H9 (cell line): ENCODE data around the gene SEMA5A. TPM values are rescaled to one million over a fixed set of nuclear protein-coding genes. Genes with fewer than 3 reads are reported as not detected.

Experiments
- DNase-seq: peaks from one replicate; pipeline ENCODE4 v3.0.0-alpha.2; 2017
- H2AFZ ChIP-seq: one replicate; pipeline ENCODE4 v1.6.1; 2013; ENCODE audit warnings: mild to moderate bottlenecking, low read length, control low read depth, moderate library complexity
- H2AK5ac ChIP-seq: 2 replicates; pipeline ENCODE4 v1.6.1; 2013; ENCODE audit warnings: low read length, control low read depth, mixed read lengths; ENCODE audit not compliant: insufficient read length
- H2BK120ac ChIP-seq: one replicate; pipeline ENCODE4 v1.6.1; 2013; ENCODE audit warnings: low read depth, mild to moderate bottlenecking, low read length, control low read depth, inconsistent platforms; ENCODE audit not compliant: poor library complexity, severe bottlenecking
- H2BK12ac ChIP-seq: 2 replicates; pipeline ENCODE4 v1.6.1; 2013; ENCODE audit warnings: low read length, control low read depth, mixed read lengths, low read depth; ENCODE audit not compliant: insufficient read length
- H2BK15ac ChIP-seq: 2 replicates; pipeline ENCODE4 v1.6.1; 2013; ENCODE audit warnings: low read depth, low read length, control low read depth
- H2BK20ac ChIP-seq: one replicate; pipeline ENCODE4 v1.6.1; 2013; ENCODE audit warnings: low read depth, mild to moderate bottlenecking, low read length, control low read depth, inconsistent platforms; ENCODE audit not compliant: poor library complexity, severe bottlenecking
- H2BK5ac ChIP-seq: 2 replicates; pipeline ENCODE4 v1.6.1; 2013; ENCODE audit warnings: low read length, control low read depth, mixed read lengths; ENCODE audit not compliant: insufficient read length
- H3K14ac ChIP-seq: 2 replicates; pipeline ENCODE4 v1.6.1; 2013; ENCODE audit warnings: low read length, control low read depth; ENCODE audit not compliant: insufficient read depth
- H3K18ac ChIP-seq: 2 replicates; pipeline ENCODE4 v1.6.1; 2013; ENCODE audit warnings: low read depth, mild to moderate bottlenecking, mixed read lengths, low read length, control low read depth; ENCODE audit not compliant: insufficient read length
- H3K23ac ChIP-seq: 2 replicates; pipeline ENCODE4 v1.6.1; 2013; ENCODE audit warnings: low read length, control low read depth, mixed read lengths, low read depth; ENCODE audit not compliant: insufficient read length
- H3K23me2 ChIP-seq: 2 replicates; pipeline ENCODE4 v1.6.1; 2013; ENCODE audit warnings: low read depth, mild to moderate bottlenecking, mixed read lengths, low read length, control low read depth; ENCODE audit not compliant: insufficient read length, poor library complexity, severe bottlenecking
- H3K27ac ChIP-seq: 2 replicates; pipeline ENCODE4 v1.5.1; 2013; ENCODE audit warnings: low read length, control low read depth, mixed read lengths, low read depth; ENCODE audit not compliant: insufficient read length
- H3K27me3 ChIP-seq: 2 replicates; pipeline ENCODE4 v1.6.1; 2013; ENCODE audit warnings: low read length, control low read depth, inconsistent platforms; ENCODE audit not compliant: insufficient read depth
- H3K4ac ChIP-seq: 2 replicates; pipeline ENCODE4 v1.6.1; 2013; ENCODE audit warnings: low read depth, mild to moderate bottlenecking, control low read depth, inconsistent platforms, low read length, moderate library complexity
- H3K4me1 ChIP-seq: 2 replicates; pipeline ENCODE4 v1.6.1; 2013; ENCODE audit warnings: low read length, control low read depth, inconsistent platforms; ENCODE audit not compliant: insufficient read depth
- H3K4me2 ChIP-seq: 2 replicates; pipeline ENCODE4 v1.6.1; 2013; ENCODE audit warnings: low read length, control low read depth, mixed read lengths; ENCODE audit not compliant: insufficient read length, insufficient read depth
- H3K56ac ChIP-seq: 2 replicates; pipeline ENCODE4 v1.6.1; 2013; ENCODE audit warnings: low read depth, mild to moderate bottlenecking, mixed read lengths, low read length, control low read depth; ENCODE audit not compliant: insufficient read length
- H3K79me1 ChIP-seq: 2 replicates; pipeline ENCODE4 v1.6.1; 2013; ENCODE audit warnings: low read depth, mild to moderate bottlenecking, moderate library complexity, low read length, control low read depth, inconsistent platforms; ENCODE audit not compliant: insufficient read depth, poor library complexity, severe bottlenecking
- H3K79me2 ChIP-seq: 2 replicates; pipeline ENCODE4 v1.6.1; 2013; ENCODE audit warnings: low read length, control low read depth, inconsistent platforms; ENCODE audit not compliant: insufficient read depth
- H3K9ac ChIP-seq: 2 replicates; pipeline ENCODE4 v1.6.1; 2013; ENCODE audit warnings: low read length, control low read depth, mixed read lengths; ENCODE audit not compliant: insufficient read length; ENCODE audit errors: extremely low read depth
- H3K9me3 ChIP-seq: one replicate; pipeline ENCODE4 v1.6.1; 2013; ENCODE audit warnings: low read depth, low read length, inconsistent platforms; ENCODE audit not compliant: control insufficient read depth
- H3T11ph ChIP-seq: one replicate; pipeline ENCODE4 v1.6.1; 2013; ENCODE audit warnings: mild to moderate bottlenecking, low read length, control low read depth, inconsistent platforms
- H4K20me1 ChIP-seq: one replicate; pipeline ENCODE4 v1.6.1; 2013; ENCODE audit not compliant: control insufficient read depth, insufficient read length, insufficient read depth
- H4K5ac ChIP-seq: 2 replicates; pipeline ENCODE4 v1.6.1; 2013; ENCODE audit warnings: low read depth, mild to moderate bottlenecking, mixed read lengths, low read length, control low read depth; ENCODE audit not compliant: insufficient read length
- H4K8ac ChIP-seq: replicated peaks from 2 replicates; pipeline ENCODE4 v1.6.1; 2013; ENCODE audit warnings: low read length, control low read depth, mixed read lengths, low read depth; ENCODE audit not compliant: insufficient read length
- H4K91ac ChIP-seq: 2 replicates; pipeline ENCODE4 v1.6.1; 2013; ENCODE audit warnings: low read depth, mild to moderate bottlenecking, moderate library complexity, mixed read lengths, low read length, control low read depth; ENCODE audit not compliant: insufficient read length
- H3K27ac Mint-ChIP-seq, 3 experiments: 2 replicates in 2 of 3; 3 replicates in 1 of 3; pipeline ENCODE4 v1.8.0; 2020 to 2021; ENCODE audit warnings: mixed read lengths in 3 of 3, mild to moderate bottlenecking in 1 of 3, moderate library complexity in 1 of 3
- H3K27me3 Mint-ChIP-seq: 2 replicates; pipeline ENCODE4 v1.8.0; 2021; ENCODE audit warnings: low read depth, mild to moderate bottlenecking, moderate library complexity, mixed read lengths
- H3K36me3 Mint-ChIP-seq, 3 experiments: 2 replicates in 2 of 3; 3 replicates in 1 of 3; pipeline ENCODE4 v1.8.0; 2020 to 2021; ENCODE audit warnings: low read depth in 3 of 3, mixed read lengths in 3 of 3; ENCODE audit not compliant: insufficient read depth in 1 of 3
- H3K4me1 Mint-ChIP-seq, 2 experiments: 2 replicates each; pipeline ENCODE4 v1.8.0; 2020; ENCODE audit warnings: mixed read lengths in 2 of 2
- H3K4me3 Mint-ChIP-seq, 2 experiments: 2 replicates in 1 of 2; 3 replicates in 1 of 2; pipeline ENCODE4 v1.8.0; 2020 to 2021; ENCODE audit warnings: mild to moderate bottlenecking in 2 of 2, mixed read lengths in 2 of 2, moderate library complexity in 1 of 2
- H3K9me3 Mint-ChIP-seq, 2 experiments: 2 replicates in 1 of 2; 3 replicates in 1 of 2; pipeline ENCODE4 v1.8.0; 2020; ENCODE audit warnings: mild to moderate bottlenecking in 2 of 2, mixed read lengths in 2 of 2, moderate library complexity in 1 of 2
- CTCF ChIP-seq: fragments of 200-600 bp; sonication (generic); conservative IDR thresholded peaks from 3 replicates; pipeline ENCODE4 v1.8.0; 2021; ENCODE audit warnings: antibody characterized with exemption, mild to moderate bottlenecking
- WGBS: extraction: QIAGEN DNeasy Blood & Tissue Kit; methylation state at CpG from one replicate; pipeline ENCODE4 v1.1.7; 2013; ENCODE audit warnings: missing lambda C conversion rate, low lambda C conversion rate, mixed read lengths; ENCODE audit not compliant: insufficient read length; ENCODE audit errors: extremely low coverage; 5-methylcytosine and 5-hydroxymethylcytosine counted together
- total RNA-seq: library from RNA; stranded (reverse); gene quantifications from 2 replicates; pipeline ENCODE4 v1.2.1, GENCODE V29; 2021

The SEMA5A gene
- total RNA-seq, 1 experiment from 2014 or later = 4.3 TPM

DNA sequence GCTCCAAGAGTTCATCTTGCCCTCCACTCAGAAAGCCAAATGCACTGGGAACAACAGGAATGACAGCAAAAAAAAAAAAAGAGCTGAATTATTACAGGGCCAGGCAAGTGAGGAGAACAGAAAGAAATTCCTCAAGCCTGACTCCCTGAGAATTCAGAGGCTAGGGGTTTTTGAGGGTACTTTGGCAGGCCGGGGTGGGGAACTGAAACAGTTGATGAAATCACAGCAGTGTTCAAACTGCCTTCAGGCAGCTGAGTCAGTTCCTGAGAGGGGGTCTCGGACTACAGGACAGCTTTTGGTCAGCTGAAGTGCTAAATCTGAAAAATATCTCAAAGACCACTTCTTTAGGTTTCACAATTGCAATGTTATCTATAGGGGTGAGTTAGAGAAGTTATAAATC lies 419.4 kb downstream of the SEMA5A start:
- H3K14ac ChIP-seq = no peak overlapping the region
- H3K4me3 Mint-ChIP-seq = no peak overlapping the region
- H3K79me1 ChIP-seq = no peaks in the 10 kb centered on the region
- H3K27me3 ChIP-seq = no peaks in the 10 kb centered on the region
- no peak overlapping the region for H3K56ac ChIP-seq
- WGBS = no CpG with 5 or more reads among the region's 2 CpGs
- no peak for TF ChIP-seq CTCF
- H2BK20ac ChIP-seq = no peak overlapping the region
- H4K5ac ChIP-seq = no peak overlapping the region
- no peak overlapping the region for H3K23ac ChIP-seq
- H3K9ac ChIP-seq = no peak overlapping the region
- H2AK5ac ChIP-seq = no peak overlapping the region
- H3K4me2 ChIP-seq = no peak overlapping the region
- H3K27ac Mint-ChIP-seq = no peak overlapping the region
- no peaks in the 10 kb centered on the region for H3K79me2 ChIP-seq
- H3K23me2 ChIP-seq = no peaks in the 10 kb centered on the region
- H3K36me3 Mint-ChIP-seq = peaks cover 0 to 2% (median 0%) of the 10 kb centered on the region in 3 experiments; a peak in 2 of 7 replicates
- H3K9me3 ChIP-seq = no peaks in the 10 kb centered on the region
- no peaks in the 10 kb centered on the region for H3K27me3 Mint-ChIP-seq
- H4K8ac ChIP-seq = no peak overlapping the region
- H4K91ac ChIP-seq = no peak overlapping the region
- no peak for DNase-seq
- no peak overlapping the region for H3K18ac ChIP-seq
- H3K4me1 ChIP-seq = no peaks in the 10 kb centered on the region
- no peak overlapping the region for H2BK5ac ChIP-seq
- H3K4me1 Mint-ChIP-seq = no peaks in the 10 kb centered on the region
- no peak overlapping the region for H2AFZ ChIP-seq
- H4K20me1 ChIP-seq = no peaks in the 10 kb centered on the region
- no peak overlapping the region for H2BK120ac ChIP-seq
- no peak overlapping the region for H3K27ac ChIP-seq
- no peak overlapping the region for H3K4ac ChIP-seq
- H2BK15ac ChIP-seq = no peak overlapping the region
- H3T11ph ChIP-seq = no peak overlapping the region
- no peak overlapping the region for H2BK12ac ChIP-seq
- H3K9me3 Mint-ChIP-seq = no peaks in the 10 kb centered on the region; a peak in 1 of 5 replicates
